H9 (cell line): ENCODE measurements around the gene RPIA. TPM values are rescaled to one million over a fixed set of nuclear protein-coding genes. Genes with fewer than 3 reads are reported as not detected.

Experiments used
- DNase-seq: peaks from one replicate; pipeline ENCODE4 v3.0.0-alpha.2; 2017
- H2AFZ ChIP-seq: one replicate; pipeline ENCODE4 v1.6.1; 2013; ENCODE audit warnings: mild to moderate bottlenecking, low read length, control low read depth, moderate library complexity
- H2AK5ac ChIP-seq: 2 replicates; pipeline ENCODE4 v1.6.1; 2013; ENCODE audit warnings: low read length, control low read depth, mixed read lengths; ENCODE audit not compliant: insufficient read length
- H2BK120ac ChIP-seq: one replicate; pipeline ENCODE4 v1.6.1; 2013; ENCODE audit warnings: low read depth, mild to moderate bottlenecking, low read length, control low read depth, inconsistent platforms; ENCODE audit not compliant: poor library complexity, severe bottlenecking
- H2BK12ac ChIP-seq: 2 replicates; pipeline ENCODE4 v1.6.1; 2013; ENCODE audit warnings: low read length, control low read depth, mixed read lengths, low read depth; ENCODE audit not compliant: insufficient read length
- H2BK15ac ChIP-seq: 2 replicates; pipeline ENCODE4 v1.6.1; 2013; ENCODE audit warnings: low read depth, low read length, control low read depth
- H2BK20ac ChIP-seq: one replicate; pipeline ENCODE4 v1.6.1; 2013; ENCODE audit warnings: low read depth, mild to moderate bottlenecking, low read length, control low read depth, inconsistent platforms; ENCODE audit not compliant: poor library complexity, severe bottlenecking
- H2BK5ac ChIP-seq: 2 replicates; pipeline ENCODE4 v1.6.1; 2013; ENCODE audit warnings: low read length, control low read depth, mixed read lengths; ENCODE audit not compliant: insufficient read length
- H3K14ac ChIP-seq: 2 replicates; pipeline ENCODE4 v1.6.1; 2013; ENCODE audit warnings: low read length, control low read depth; ENCODE audit not compliant: insufficient read depth
- H3K18ac ChIP-seq: 2 replicates; pipeline ENCODE4 v1.6.1; 2013; ENCODE audit warnings: low read depth, mild to moderate bottlenecking, mixed read lengths, low read length, control low read depth; ENCODE audit not compliant: insufficient read length
- H3K23ac ChIP-seq: 2 replicates; pipeline ENCODE4 v1.6.1; 2013; ENCODE audit warnings: low read length, control low read depth, mixed read lengths, low read depth; ENCODE audit not compliant: insufficient read length
- H3K23me2 ChIP-seq: 2 replicates; pipeline ENCODE4 v1.6.1; 2013; ENCODE audit warnings: low read depth, mild to moderate bottlenecking, mixed read lengths, low read length, control low read depth; ENCODE audit not compliant: insufficient read length, poor library complexity, severe bottlenecking
- H3K27ac ChIP-seq: 2 replicates; pipeline ENCODE4 v1.5.1; 2013; ENCODE audit warnings: low read length, control low read depth, mixed read lengths, low read depth; ENCODE audit not compliant: insufficient read length
- H3K27me3 ChIP-seq: 2 replicates; pipeline ENCODE4 v1.6.1; 2013; ENCODE audit warnings: low read length, control low read depth, inconsistent platforms; ENCODE audit not compliant: insufficient read depth
- H3K4ac ChIP-seq: 2 replicates; pipeline ENCODE4 v1.6.1; 2013; ENCODE audit warnings: low read depth, mild to moderate bottlenecking, control low read depth, inconsistent platforms, low read length, moderate library complexity
- H3K4me1 ChIP-seq: 2 replicates; pipeline ENCODE4 v1.6.1; 2013; ENCODE audit warnings: low read length, control low read depth, inconsistent platforms; ENCODE audit not compliant: insufficient read depth
- H3K4me2 ChIP-seq: 2 replicates; pipeline ENCODE4 v1.6.1; 2013; ENCODE audit warnings: low read length, control low read depth, mixed read lengths; ENCODE audit not compliant: insufficient read length, insufficient read depth
- H3K56ac ChIP-seq: 2 replicates; pipeline ENCODE4 v1.6.1; 2013; ENCODE audit warnings: low read depth, mild to moderate bottlenecking, mixed read lengths, low read length, control low read depth; ENCODE audit not compliant: insufficient read length
- H3K79me1 ChIP-seq: 2 replicates; pipeline ENCODE4 v1.6.1; 2013; ENCODE audit warnings: low read depth, mild to moderate bottlenecking, moderate library complexity, low read length, control low read depth, inconsistent platforms; ENCODE audit not compliant: insufficient read depth, poor library complexity, severe bottlenecking
- H3K79me2 ChIP-seq: 2 replicates; pipeline ENCODE4 v1.6.1; 2013; ENCODE audit warnings: low read length, control low read depth, inconsistent platforms; ENCODE audit not compliant: insufficient read depth
- H3K9ac ChIP-seq: 2 replicates; pipeline ENCODE4 v1.6.1; 2013; ENCODE audit warnings: low read length, control low read depth, mixed read lengths; ENCODE audit not compliant: insufficient read length; ENCODE audit errors: extremely low read depth
- H3K9me3 ChIP-seq: one replicate; pipeline ENCODE4 v1.6.1; 2013; ENCODE audit warnings: low read depth, low read length, inconsistent platforms; ENCODE audit not compliant: control insufficient read depth
- H3T11ph ChIP-seq: one replicate; pipeline ENCODE4 v1.6.1; 2013; ENCODE audit warnings: mild to moderate bottlenecking, low read length, control low read depth, inconsistent platforms
- H4K20me1 ChIP-seq: one replicate; pipeline ENCODE4 v1.6.1; 2013; ENCODE audit not compliant: control insufficient read depth, insufficient read length, insufficient read depth
- H4K5ac ChIP-seq: 2 replicates; pipeline ENCODE4 v1.6.1; 2013; ENCODE audit warnings: low read depth, mild to moderate bottlenecking, mixed read lengths, low read length, control low read depth; ENCODE audit not compliant: insufficient read length
- H4K8ac ChIP-seq: replicated peaks from 2 replicates; pipeline ENCODE4 v1.6.1; 2013; ENCODE audit warnings: low read length, control low read depth, mixed read lengths, low read depth; ENCODE audit not compliant: insufficient read length
- H4K91ac ChIP-seq: 2 replicates; pipeline ENCODE4 v1.6.1; 2013; ENCODE audit warnings: low read depth, mild to moderate bottlenecking, moderate library complexity, mixed read lengths, low read length, control low read depth; ENCODE audit not compliant: insufficient read length
- H3K27ac Mint-ChIP-seq, 3 experiments: 2 replicates in 2 of 3; 3 replicates in 1 of 3; pipeline ENCODE4 v1.8.0; 2020 to 2021; ENCODE audit warnings: mixed read lengths in 3 of 3, mild to moderate bottlenecking in 1 of 3, moderate library complexity in 1 of 3
- H3K27me3 Mint-ChIP-seq: 2 replicates; pipeline ENCODE4 v1.8.0; 2021; ENCODE audit warnings: low read depth, mild to moderate bottlenecking, moderate library complexity, mixed read lengths
- H3K36me3 Mint-ChIP-seq, 3 experiments: 2 replicates in 2 of 3; 3 replicates in 1 of 3; pipeline ENCODE4 v1.8.0; 2020 to 2021; ENCODE audit warnings: low read depth in 3 of 3, mixed read lengths in 3 of 3; ENCODE audit not compliant: insufficient read depth in 1 of 3
- H3K4me1 Mint-ChIP-seq, 2 experiments: 2 replicates each; pipeline ENCODE4 v1.8.0; 2020; ENCODE audit warnings: mixed read lengths in 2 of 2
- H3K4me3 Mint-ChIP-seq, 2 experiments: 2 replicates in 1 of 2; 3 replicates in 1 of 2; pipeline ENCODE4 v1.8.0; 2020 to 2021; ENCODE audit warnings: mild to moderate bottlenecking in 2 of 2, mixed read lengths in 2 of 2, moderate library complexity in 1 of 2
- H3K9me3 Mint-ChIP-seq, 2 experiments: 2 replicates in 1 of 2; 3 replicates in 1 of 2; pipeline ENCODE4 v1.8.0; 2020; ENCODE audit warnings: mild to moderate bottlenecking in 2 of 2, mixed read lengths in 2 of 2, moderate library complexity in 1 of 2
- WGBS: extraction: QIAGEN DNeasy Blood & Tissue Kit; methylation state at CpG from one replicate; pipeline ENCODE4 v1.1.7; 2013; ENCODE audit warnings: missing lambda C conversion rate, low lambda C conversion rate, mixed read lengths; ENCODE audit not compliant: insufficient read length; ENCODE audit errors: extremely low coverage; 5-methylcytosine and 5-hydroxymethylcytosine counted together
- total RNA-seq: library from RNA; stranded (reverse); gene quantifications from 2 replicates; pipeline ENCODE4 v1.2.1, GENCODE V29; 2021
- TF ChIP-seq, protein P1 (sequence below): fragments of 200-600 bp; sonication (generic); conservative IDR thresholded peaks from 3 replicates; pipeline ENCODE4 v1.8.0; 2021; ENCODE audit warnings: antibody characterized with exemption, mild to moderate bottlenecking

Gene RPIA
- total RNA-seq, 1 experiment from 2014 or later = 18.6 TPM

DNA sequence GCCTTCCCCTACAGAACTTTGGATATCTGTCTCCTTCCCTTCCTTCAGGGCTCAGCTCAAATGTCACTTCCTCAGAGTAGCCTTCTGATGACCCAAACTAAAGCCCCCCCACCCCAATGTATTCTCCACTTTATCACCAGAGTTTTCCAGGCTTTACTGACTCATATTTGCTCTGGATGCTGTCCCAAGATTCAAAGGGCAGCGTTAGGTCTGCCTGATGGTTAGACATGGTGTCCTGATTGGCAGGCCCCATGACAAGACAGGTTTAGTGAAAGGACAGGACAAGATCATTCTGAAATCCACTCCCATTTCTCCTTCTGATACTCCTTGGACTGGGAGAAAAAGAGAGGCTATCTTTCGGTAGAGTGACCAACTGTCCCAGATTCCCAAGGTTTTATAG is 22.6 kb upstream of the RPIA start:
- H3K4me2 ChIP-seq = no peak overlapping the region
- H2AFZ ChIP-seq = no peak overlapping the region
- H3K4ac ChIP-seq = no peak overlapping the region
- H2AK5ac ChIP-seq = no peak overlapping the region
- H4K20me1 ChIP-seq = no peaks in the 10 kb centered on the region
- no peaks in the 10 kb centered on the region for H3K36me3 Mint-ChIP-seq
- WGBS = no CpG with 5 or more reads among the region's 2 CpGs
- no peak overlapping the region for H3K14ac ChIP-seq
- TF ChIP-seq, protein P1, sequence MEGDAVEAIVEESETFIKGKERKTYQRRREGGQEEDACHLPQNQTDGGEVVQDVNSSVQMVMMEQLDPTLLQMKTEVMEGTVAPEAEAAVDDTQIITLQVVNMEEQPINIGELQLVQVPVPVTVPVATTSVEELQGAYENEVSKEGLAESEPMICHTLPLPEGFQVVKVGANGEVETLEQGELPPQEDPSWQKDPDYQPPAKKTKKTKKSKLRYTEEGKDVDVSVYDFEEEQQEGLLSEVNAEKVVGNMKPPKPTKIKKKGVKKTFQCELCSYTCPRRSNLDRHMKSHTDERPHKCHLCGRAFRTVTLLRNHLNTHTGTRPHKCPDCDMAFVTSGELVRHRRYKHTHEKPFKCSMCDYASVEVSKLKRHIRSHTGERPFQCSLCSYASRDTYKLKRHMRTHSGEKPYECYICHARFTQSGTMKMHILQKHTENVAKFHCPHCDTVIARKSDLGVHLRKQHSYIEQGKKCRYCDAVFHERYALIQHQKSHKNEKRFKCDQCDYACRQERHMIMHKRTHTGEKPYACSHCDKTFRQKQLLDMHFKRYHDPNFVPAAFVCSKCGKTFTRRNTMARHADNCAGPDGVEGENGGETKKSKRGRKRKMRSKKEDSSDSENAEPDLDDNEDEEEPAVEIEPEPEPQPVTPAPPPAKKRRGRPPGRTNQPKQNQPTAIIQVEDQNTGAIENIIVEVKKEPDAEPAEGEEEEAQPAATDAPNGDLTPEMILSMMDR = no peak
- H3K4me1 Mint-ChIP-seq = peaks cover 2 to 10% of the 10 kb centered on the region in 2 experiments; a peak in 2 of 4 replicates
- H2BK15ac ChIP-seq = no peak overlapping the region
- H2BK120ac ChIP-seq = no peak overlapping the region
- no peak overlapping the region for H4K5ac ChIP-seq
- H3K9ac ChIP-seq = no peak overlapping the region
- H3T11ph ChIP-seq = no peak overlapping the region
- no peak overlapping the region for H3K4me3 Mint-ChIP-seq
- no peak overlapping the region for H3K23ac ChIP-seq
- H2BK12ac ChIP-seq = no peak overlapping the region
- H3K79me2 ChIP-seq = no peaks in the 10 kb centered on the region
- no peaks in the 10 kb centered on the region; a peak in 2 of 5 replicates for H3K9me3 Mint-ChIP-seq
- no peak for DNase-seq
- H3K23me2 ChIP-seq = no peaks in the 10 kb centered on the region
- no peaks in the 10 kb centered on the region for H3K79me1 ChIP-seq
- no peak overlapping the region for H3K18ac ChIP-seq
- H3K27ac ChIP-seq = no peak overlapping the region
- no peaks in the 10 kb centered on the region for H3K9me3 ChIP-seq
- H3K27me3 Mint-ChIP-seq = no peaks in the 10 kb centered on the region
- H3K4me1 ChIP-seq = no peaks in the 10 kb centered on the region
- H2BK20ac ChIP-seq = no peak overlapping the region
- no peaks in the 10 kb centered on the region for H3K27me3 ChIP-seq
- H4K91ac ChIP-seq = no peak overlapping the region
- no peak overlapping the region for H4K8ac ChIP-seq
- H3K56ac ChIP-seq = no peak overlapping the region
- no peak overlapping the region for H3K27ac Mint-ChIP-seq
- no peak overlapping the region for H2BK5ac ChIP-seq
